A673 (cell line): ENCODE measurements around the gene ART4.

Experiments
- EZH2 ChIP-seq: fragments of 200-600 bp; sonication (generic); IDR thresholded peaks from 2 replicates; pipeline ENCODE4 v1.6.1; 2017; ENCODE audit warnings: borderline replicate concordance, low read depth, mild to moderate bottlenecking, mixed read lengths, antibody characterized with exemption, low read length; ENCODE audit not compliant: poor library complexity, severe bottlenecking
- TF ChIP-seq, protein P1 (sequence below): fragments of 300-800, 200-600 bp; sonication (generic); conservative IDR thresholded peaks from 2 replicates; pipeline ENCODE4 v1.5.1; 2017; ENCODE audit warnings: low read depth, mild to moderate bottlenecking, antibody characterized with exemption, low read length, moderate library complexity, mixed read lengths

DNA sequence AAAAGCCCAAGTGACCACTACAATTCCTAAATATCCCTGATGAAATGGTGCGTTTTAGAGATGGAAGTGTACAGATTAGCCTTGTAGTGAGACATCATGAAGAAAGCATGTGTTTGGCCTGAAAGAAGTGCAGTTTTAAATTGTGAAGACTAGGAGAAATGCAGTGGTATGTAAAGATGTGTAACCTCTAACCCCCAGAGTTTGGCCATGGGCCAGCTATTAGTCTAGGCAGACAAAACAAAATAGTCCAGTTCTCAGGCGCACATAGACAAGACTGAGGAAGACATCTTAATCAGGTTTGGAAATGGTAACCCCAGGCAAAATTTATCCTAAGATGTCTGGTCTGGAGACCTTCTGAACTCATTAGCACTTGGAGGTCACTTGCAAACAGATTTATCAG lies 63.5 kb downstream of the ART4 start:
- TF ChIP-seq EZH2: no peak
- TF ChIP-seq, protein P1, sequence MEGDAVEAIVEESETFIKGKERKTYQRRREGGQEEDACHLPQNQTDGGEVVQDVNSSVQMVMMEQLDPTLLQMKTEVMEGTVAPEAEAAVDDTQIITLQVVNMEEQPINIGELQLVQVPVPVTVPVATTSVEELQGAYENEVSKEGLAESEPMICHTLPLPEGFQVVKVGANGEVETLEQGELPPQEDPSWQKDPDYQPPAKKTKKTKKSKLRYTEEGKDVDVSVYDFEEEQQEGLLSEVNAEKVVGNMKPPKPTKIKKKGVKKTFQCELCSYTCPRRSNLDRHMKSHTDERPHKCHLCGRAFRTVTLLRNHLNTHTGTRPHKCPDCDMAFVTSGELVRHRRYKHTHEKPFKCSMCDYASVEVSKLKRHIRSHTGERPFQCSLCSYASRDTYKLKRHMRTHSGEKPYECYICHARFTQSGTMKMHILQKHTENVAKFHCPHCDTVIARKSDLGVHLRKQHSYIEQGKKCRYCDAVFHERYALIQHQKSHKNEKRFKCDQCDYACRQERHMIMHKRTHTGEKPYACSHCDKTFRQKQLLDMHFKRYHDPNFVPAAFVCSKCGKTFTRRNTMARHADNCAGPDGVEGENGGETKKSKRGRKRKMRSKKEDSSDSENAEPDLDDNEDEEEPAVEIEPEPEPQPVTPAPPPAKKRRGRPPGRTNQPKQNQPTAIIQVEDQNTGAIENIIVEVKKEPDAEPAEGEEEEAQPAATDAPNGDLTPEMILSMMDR: no peak
